HL-60 (cell line): ENCODE measurements around the gene C20orf144.

Source experiments
- CTCF ChIP-seq: IDR thresholded peaks from one replicate; pipeline ENCODE4 v1.5.1; 2011; ENCODE audit warnings: low read length, control low read depth, inconsistent platforms; ENCODE audit not compliant: insufficient read depth
- GABPA ChIP-seq: IDR thresholded peaks from 2 replicates; pipeline ENCODE4 v1.6.1; 2012; ENCODE audit warnings: low read depth
- POLR2AphosphoS5 ChIP-seq: IDR thresholded peaks from 2 replicates; pipeline ENCODE4 v1.6.1; 2012; ENCODE audit warnings: low read depth
- REST ChIP-seq: IDR thresholded peaks from 2 replicates; pipeline ENCODE4 v1.6.1; 2012; ENCODE audit warnings: low read depth; ENCODE audit not compliant: insufficient replicate concordance

- TF ChIP-seq POLR2AphosphoS5, result no peak
- no peak for TF ChIP-seq CTCF
- no peak for TF ChIP-seq REST
- no peak for TF ChIP-seq GABPA
Observed at GRCh38 chr20:33702861-33703260, 40.7 kb downstream of the C20orf144 start.
